T-helper 2 cell treated with Interferon-gamma antibody and Interleukin-4, amounts not matched to agents 100 ng/mL and 5 ng/mL, for 36 hours (primary cell): ENCODE data around the gene CLRN1. TPM values are rescaled to one million over a fixed set of nuclear protein-coding genes. Genes with fewer than 3 reads are reported as not detected.

Source experiments
- intact Hi-C: fragments of 100-400 bp; cut with micrococcal nuclease; formaldehyde crosslinking; loops from one replicate; pipeline ENCODE4 v1.15.1; 2023
- total RNA-seq: library from RNA; stranded (reverse); gene quantifications from 2 replicates; pipeline ENCODE4 v1.2.3, GENCODE V29; 2022

CLRN1 gene
- total RNA-seq, 1 donor from 2014 or later, result not detected

DNA sequence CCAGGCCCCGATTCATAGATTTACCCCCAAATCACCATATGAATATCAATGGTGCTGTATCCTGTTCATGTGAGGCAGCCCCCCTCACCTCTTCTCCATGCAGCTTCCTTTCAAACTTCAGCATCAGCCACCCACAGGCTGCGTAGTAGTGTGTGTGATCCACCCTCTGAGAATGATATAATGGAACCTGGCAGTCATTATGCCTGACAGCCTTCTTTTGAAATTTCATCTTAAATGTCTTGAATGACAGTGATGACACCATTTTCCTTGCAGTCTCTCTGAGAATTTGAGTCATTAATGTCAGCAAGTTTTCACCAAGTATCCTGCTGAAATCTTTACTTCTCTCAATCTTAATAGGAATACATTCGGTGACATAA, 3.5 kb upstream of the CLRN1 start:
- intact Hi-C loops, result no loop called here

DNA sequence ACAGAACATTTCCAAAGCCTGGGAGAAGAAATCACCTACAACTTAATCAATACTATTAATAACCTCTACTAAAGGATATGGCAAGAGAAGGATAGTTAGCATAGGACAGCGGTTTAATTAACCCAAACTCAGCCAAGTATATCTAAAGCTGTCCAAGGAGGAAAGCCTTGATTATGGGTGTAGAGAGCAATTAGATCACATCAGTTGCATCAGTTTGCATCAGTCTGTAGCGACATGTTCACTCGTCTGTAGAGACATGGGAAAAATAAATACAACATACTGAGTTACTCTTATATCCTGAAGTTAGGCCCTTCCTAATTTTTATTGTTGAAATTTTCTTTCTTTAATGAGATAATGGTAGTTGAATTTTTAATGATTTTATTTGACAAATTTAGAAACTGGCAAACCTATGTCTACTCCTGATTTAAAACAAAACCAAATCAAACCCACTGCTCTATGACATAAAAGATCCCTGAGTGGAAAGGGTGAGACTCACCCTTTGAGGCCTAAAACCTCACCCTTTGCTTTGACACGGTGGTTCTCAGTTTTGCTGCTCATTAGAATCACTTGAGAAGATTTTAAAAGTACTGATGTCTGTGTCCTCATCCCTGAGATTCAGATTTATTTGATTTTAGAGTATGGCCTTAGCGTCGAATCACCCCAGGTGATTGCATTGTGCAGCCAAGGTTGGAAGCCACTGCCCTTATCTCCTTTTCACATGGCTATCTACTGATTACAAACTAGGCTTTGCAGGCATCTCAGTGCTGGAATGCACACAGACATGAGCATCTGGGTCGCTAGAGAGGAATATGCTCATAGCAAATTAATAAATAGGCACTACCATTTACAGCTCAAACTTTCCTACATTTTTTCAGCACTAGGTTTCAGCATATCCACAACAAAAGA, 2.8 kb upstream of the CLRN1 start:
- intact Hi-C loops, result no loop called here

DNA sequence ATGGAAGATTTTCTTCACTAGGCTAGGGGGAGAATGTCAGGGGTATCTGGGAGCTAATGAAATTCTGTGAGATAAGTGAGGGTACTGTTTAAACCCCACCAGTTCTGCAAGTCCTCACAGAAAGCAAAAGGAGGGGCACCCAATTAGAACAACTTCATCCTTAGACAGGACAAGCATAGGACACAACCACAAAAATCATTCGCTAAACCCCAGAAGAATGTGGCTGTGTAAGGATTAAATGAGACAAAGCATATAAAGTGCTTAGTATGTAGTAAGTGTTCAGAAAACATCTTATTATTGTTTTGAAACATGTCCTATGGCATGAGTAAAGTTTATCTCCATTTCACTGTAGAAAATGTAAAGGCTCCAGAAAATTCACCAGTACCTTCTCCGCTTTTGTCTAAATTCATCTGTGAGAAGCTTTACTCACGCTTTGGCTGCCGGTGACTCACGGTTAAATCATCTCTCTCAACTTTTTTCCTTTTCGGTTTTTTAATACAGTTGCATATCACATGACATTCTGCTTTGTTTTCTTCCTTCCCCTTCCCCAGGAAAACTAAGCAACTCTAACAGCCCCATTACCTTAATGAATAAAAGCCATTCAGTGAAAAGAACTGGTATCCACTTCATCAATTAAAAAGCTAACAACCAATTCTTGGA, 1.7 kb downstream of the CLRN1 start:
- intact Hi-C loops, result no loop called here

DNA sequence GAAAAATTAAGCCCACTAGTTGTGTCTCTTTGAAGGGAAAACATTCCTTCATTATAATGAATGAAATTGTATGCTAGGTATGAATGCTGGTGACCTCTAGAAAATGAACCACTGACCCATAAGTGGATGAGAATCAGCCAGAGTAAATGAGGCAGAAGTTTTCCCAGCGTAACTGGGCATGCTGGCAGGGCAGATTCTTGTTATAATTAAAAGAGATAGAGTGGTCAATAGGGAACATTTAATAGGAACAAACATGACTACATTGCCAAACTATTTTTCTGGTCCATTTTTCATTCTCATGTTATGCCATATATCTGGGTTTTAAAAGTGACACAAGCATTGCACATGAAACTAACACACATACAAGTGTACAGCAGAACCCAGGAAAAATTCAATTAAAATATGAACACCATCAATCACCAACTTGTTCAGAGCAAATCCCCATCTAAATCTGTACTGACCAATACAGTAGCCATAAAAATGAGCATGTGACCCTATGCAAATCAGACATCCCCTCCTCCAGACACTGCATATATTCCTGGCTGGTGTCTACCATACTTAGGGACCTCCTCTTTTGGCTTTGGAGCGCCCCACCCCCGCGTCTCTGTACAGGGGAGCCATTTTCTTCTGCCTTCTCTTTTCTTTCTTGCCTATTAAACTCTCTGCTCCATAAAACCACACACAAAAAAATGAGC, 4.0 kb downstream of the CLRN1 start:
- intact Hi-C loops, result no loop called here

DNA sequence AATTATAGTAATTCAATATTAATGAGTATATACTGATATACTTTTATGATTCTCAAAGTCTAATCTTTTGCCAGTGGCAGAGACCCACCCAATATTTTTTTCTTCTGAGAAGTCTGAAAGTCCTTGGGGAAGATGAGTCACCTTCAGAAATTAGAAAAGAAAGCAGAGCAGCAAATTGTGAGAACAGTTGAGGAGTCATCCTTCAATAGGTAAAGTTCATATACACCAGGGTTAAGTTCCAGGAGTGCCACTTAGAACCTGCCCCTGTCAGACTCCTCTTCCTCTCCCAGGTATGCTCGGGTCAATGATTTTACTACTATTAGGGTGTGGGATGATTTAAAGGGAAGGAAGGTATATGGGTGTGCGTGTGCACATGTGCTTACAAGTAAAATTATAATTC, 7.1 kb downstream of the CLRN1 start:
- intact Hi-C loops, result no loop called here

DNA sequence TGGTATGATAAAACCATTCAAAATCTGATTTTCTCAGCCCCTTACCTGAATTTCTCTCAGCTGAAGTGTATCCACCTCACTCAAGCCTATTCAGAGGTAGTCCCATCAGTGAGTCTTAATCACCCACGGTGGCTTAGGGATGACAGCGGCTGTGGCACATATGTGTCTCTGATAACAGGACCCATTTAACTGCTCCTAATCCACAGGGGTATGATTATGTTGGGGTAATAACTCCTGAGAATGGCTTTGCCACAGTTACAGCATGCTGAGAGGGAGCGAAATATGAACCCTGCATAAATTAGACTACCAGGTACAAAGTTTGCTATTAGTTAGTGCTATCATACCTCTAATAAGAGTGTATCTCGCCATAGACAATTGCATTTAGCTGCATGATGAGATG, 10.6 kb downstream of the CLRN1 start:
- intact Hi-C loops, result no loop called here

DNA sequence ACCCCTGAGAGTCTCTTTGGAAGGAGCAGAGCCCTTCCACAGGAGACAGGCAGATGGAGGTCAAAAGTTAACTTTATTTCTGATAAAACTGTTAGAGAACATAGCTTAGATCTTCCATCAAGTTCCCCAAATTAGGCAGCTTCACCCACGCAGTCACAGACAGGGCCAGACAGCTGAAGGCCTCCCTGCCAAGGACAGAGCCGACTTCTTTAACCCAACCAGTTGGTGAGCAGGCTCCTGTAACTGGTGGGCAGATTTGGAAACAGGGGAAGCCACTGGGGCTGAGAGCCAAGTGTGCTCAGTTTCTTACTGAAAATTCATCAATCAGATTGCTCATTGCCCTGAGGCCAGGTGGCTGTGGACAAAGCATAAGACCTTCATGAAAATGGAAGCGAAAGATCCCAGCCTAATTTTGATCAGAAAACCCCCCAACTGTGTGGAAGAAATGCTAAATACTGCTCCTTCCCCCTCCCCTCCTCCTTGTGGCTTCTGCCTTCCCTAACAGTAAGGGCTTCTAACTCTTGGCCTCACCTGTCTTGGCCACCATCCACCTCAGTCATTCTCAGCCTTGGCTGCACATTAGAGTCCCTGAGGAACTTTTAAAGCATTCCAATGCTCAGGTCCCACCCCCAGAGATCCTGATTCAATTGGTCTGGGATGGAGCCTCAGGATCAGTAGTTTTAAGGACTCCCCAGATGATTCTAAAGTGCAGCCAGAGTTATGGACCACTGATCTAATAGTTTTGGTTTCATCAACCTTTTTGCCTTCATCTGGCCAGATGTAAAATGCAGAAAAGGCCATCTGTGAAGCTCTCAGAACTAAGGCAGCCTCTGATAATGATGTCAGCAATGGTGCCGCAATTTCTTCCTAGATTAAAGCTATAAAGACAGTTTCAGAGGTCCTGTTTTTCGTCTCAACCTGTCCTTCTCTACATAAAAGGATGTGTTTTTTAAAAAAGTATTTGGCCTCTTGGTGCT, 11.5 kb downstream of the CLRN1 start:
- intact Hi-C loops, result no loop called here

DNA sequence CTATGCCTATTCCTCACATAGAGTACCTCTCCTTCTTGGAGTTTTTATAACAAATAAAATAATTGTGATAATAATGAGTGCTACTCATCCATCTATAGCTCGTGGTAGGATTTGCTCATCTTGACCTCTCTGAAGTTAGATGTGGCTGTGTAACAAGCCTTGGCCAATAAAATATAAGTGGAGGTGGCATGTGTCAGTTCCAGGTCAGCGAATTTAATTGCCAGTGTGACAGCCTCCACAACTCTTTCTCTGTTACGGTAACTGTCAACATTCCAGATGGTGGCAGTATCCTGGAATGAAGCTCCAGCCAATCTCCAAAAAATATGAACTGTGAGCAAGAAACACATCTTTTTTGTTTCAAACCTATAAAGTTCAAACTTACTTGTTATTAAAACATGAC, 13.8 kb downstream of the CLRN1 start:
- intact Hi-C loops, result no loop called here

DNA sequence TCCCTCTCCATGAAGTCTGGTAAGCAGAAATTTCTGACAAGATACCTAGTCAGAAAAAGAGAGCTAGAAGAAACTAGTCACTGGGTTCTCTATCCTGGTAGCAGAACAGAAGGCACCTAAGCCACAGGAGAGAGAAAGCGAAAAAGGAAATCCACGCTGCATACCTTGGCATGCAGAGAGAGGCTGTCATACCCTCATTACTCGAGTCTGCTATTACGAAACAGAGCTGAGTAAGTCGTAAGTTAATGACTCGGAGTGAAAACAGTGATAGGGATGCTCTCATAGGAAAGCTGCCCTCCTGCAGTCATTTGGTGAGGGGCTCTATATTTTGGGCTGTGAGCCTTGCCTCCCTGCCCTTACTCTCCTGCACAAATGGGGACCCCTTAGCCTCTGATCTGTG, 16.2 kb downstream of the CLRN1 start:
- intact Hi-C loops, result no loop called here

DNA sequence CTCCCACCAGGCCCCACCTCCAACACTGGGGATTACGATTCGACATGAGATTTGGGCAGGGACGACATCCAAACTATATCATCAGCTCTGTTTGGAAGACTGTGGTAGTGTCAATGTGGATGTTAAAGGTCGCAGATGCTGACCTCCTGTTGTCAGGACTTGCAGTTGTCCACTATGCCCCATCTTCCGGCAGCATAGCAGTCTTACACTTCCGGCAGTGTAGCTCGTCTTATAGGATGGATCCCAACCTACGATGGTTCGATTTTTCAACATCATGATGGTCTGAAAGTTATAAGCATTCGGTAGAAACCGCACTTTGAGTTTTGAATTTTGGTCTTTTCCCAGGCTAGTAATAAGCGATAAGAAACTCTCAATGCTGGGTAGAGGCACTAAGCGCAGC, 20.6 kb downstream of the CLRN1 start:
- intact Hi-C loops, result no loop called here

DNA sequence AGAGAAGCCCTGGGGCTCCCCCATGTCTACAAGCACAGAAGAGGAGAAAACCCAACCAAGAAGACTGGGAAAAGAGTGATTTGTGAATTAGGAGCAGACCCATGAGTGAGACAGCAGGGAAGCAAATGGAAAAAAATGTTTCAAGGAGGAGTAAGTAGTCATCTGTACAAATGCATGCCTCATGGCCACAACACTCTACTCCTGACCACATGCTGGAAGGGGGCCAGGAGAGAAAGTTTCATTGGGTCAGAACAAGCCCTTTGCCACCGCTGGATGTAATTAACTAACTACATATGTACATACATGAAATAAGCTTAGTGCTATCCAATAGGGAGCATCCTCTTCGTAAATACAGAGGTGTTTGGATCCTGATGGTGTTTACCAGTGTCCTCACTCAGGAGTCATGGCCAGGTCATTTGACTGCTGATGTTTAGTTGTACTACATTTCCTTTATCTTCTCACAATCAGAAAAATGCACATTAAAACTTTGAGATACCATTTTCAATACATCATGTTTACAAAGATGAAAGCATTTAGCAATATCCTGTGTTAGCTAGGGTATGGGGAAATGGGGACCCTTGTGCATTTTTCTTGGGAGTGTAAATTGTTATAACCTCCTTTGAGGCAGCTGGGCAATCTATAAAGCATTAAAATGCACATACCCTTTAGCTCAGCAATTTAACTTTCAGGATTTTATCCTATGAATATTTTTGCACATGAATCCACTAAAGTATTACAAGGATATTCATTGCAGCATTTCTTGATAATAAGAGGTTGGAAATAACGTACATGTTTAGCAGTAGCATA, 27.1 kb downstream of the CLRN1 start:
- intact Hi-C loops, result no loop called here

DNA sequence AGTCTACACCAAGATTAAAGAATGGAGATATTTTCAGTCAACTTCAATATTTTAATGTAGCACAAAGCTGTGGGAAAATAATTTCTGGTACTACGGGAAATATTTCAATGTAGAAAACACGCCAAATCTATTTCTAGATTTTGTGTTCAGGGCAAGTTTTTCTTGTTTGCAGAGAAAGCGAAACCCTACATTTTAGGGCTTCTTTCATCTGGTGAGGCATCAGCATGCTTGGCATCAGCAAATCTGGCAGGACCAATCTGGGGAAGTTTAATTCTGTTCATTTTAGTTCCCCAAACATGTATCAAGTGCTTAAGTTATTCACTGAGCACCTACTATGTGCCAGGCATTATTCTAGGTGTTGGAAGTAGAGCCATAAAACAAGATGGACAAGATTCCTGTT, 30.3 kb downstream of the CLRN1 start:
- intact Hi-C loops, result no loop called here

DNA sequence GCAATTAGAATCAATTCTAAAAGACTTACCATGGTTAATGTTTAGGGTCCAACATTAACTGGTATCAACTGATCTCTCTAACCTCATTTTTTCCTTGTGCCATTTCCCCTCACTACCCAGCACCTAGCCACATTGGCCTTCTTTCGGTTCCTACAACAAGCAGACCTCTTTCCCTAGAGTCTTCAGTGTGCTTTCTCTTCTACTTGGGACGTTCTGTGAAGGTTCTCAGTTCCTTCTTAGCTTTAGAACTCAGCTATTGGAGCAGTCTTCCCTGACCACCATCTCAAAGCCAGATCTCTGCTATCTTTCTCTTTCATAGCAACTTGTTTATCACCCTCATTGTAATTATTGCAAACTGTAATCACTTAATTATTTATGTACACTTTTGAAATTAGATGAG, 35.8 kb downstream of the CLRN1 start:
- intact Hi-C loops, result loop anchor here (10.0 kb wide), 1 partner anchor 348 kb away; no protein-coding TSS in a partner anchor

DNA sequence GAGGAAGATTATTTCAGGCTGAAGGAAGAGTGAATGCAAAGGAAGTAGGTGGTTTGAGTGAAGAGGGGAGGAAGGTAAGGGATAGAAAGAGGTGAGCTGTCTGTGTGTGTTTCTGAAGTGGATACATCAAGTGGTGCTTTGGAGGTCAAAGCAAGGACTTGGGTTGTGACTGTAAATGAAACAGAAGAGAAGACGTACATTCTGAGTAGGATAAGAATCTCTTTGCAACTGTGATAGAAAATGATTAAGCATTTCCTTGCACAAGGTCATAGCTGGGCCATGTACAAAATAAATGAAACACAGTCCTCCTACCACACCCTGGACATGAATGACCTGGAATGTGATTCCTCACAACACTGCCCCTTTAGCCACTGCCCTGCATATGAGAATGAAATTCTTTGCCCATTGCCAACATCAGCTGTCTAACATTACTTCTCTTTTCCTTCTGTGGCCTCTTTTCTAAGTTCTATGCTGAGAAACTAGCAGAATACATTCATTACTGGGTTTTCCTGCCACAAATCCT, 39.0 kb downstream of the CLRN1 start:
- intact Hi-C loops, result loop anchor here (10.0 kb wide), 1 partner anchor 351 kb away; no protein-coding TSS in a partner anchor

DNA sequence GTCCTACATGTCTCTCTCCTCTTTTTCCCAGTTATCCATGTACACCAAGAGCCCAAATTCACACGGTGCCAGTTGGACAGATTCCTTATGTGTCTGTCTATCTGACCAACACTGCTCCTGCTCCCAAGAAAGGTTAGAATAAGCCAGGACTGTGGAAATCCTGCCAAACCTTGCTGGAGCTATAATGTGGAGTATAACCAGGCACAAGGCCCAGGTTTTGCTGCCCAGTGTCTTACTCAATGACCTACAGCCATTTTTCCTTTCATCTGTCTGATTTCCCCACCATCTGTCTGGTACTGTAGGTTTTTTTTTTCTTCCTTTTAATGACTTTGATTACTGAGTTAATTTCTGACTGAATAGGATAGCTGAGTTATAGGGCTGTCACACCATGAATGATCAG, 40.8 kb downstream of the CLRN1 start:
- intact Hi-C loops, result loop anchor here (10.0 kb wide), 1 partner anchor 353 kb away; no protein-coding TSS in a partner anchor

DNA sequence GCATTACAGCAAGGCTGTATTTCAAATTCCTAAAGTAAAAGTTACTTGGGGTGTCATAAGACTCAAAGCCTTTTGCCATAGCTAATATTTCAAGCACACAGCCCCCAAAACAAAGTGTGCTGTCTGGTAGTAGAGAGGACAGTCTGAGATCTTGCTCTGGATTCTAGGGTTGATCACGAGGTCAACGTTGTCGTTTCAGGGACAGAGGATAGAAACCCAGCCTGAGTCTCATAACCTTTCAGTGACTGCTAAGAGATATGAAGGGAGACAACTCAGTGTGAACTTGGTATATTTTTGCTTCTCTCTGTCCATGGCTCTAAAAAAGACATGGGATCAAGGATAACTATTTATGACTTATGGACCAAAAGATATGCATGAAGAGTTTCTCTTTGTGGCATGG, 41.7 kb downstream of the CLRN1 start:
- intact Hi-C loops, result loop anchor here (10.0 kb wide), 1 partner anchor 354 kb away; no protein-coding TSS in a partner anchor

DNA sequence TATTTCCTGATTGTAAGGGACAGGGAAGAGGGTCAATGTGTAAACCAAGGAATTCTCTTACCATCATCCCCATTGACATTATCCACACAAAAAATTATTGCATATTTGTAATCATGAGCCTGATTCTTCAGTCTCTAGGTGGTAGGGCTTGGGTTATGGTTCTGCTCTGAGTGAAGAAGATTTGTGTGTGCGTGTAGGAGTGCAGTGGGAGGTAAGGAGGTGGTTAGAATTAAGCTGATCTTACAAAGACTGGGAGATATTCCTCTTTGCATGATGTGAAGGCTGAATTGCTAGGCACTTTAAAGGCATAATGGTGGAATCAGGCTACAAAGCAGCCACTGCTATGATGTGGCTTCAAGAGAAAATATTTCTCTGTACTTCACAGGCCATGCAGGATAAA, 44.3 kb downstream of the CLRN1 start:
- intact Hi-C loops, result loop anchor here (5.0 kb wide), 1 partner anchor 141 kb away; no protein-coding TSS in a partner anchor

DNA sequence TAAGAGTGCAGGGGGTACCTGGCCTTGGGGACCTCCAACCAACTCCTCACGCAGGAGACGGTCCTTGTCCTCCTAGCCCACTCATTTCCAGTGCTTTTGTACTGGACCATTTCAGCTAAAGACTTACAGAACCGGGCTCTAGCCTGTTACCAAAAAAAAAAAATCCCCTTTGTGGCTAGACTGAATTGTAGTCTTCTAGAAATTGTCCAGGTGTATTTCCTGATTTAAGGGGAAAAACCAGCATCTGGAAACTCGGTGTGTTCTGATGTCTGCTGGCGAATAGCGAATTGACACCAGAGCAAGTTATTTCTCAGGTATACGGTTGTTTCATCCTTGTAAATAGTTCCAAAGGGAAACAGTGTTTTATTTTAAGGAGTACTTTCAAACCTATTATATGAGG, 46.2 kb downstream of the CLRN1 start:
- intact Hi-C loops, result loop anchor here (5.0 kb wide), 1 partner anchor 139 kb away; no protein-coding TSS in a partner anchor

DNA sequence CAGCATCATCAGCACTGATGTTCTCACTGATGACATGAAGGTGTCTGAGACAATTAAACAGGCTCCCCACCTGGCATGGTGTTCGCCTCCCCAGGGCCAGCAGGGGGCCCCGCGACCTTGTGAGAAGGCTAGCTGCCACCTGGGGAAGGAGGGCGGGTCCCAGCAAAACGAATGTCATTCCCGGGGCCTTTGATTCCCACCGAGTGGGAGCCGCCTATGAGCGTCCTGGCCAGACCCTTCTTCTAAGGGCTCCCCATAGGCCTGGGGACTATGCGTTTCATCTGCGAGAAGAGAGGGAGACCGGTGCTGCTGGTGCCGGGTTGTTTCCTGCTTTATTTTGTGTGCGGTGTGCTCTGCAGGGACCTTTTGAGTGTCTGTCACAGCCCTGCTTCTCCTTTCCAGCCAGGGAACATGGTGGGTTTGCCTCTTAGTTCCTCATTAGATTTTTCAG, 46.8 kb downstream of the CLRN1 start:
- intact Hi-C loops, result loop anchor here (1.0 to 5.0 kb wide), 3 partner anchors 138 to 221 kb away; no protein-coding TSS in a partner anchor
